Liver (tissue), 9 donors: Measurements from ENCODE around the gene AGBL4. TPM values are rescaled to one million over a fixed set of nuclear protein-coding genes. Genes with fewer than 3 reads are reported as not detected.

Experiments
- DNase-seq: peaks from one replicate; pipeline ENCODE4 v3.0.0-alpha.2; 2017; ENCODE audit warnings: low spot score
- H3K27ac ChIP-seq, 2 donors: one replicate each; pipeline ENCODE4 v1.7.0; 2013; ENCODE audit warnings: inconsistent platforms in 2 of 2, low read length in 2 of 2, control low read depth in 1 of 2, low read depth in 1 of 2, mild to moderate bottlenecking in 1 of 2
- H3K27me3 ChIP-seq, 4 donors: one replicate each; pipeline versions ENCODE4 v1.6.1 to v1.7.0; 2013; ENCODE audit warnings: low read length in 3 of 4, inconsistent platforms in 1 of 4, mild to moderate bottlenecking in 1 of 4, moderate library complexity in 1 of 4; ENCODE audit not compliant: control insufficient read depth in 4 of 4, insufficient read depth in 4 of 4
- H3K36me3 ChIP-seq, 4 donors: one replicate each; pipeline versions ENCODE4 v1.6.1 to v1.7.0; 2013; ENCODE audit warnings: low read length in 3 of 4, mild to moderate bottlenecking in 3 of 4, low read depth in 1 of 4, moderate library complexity in 1 of 4; ENCODE audit not compliant: control insufficient read depth in 4 of 4, insufficient read depth in 3 of 4
- H3K4me1 ChIP-seq, 4 donors: one replicate each; pipeline versions ENCODE4 v1.6.1 to v1.7.0; 2013; ENCODE audit warnings: low read length in 3 of 4, mild to moderate bottlenecking in 3 of 4, moderate library complexity in 1 of 4; ENCODE audit not compliant: control insufficient read depth in 4 of 4, insufficient read depth in 4 of 4
- H3K4me3 ChIP-seq, 3 donors: one replicate each; pipeline versions ENCODE4 v1.6.1 to v1.7.0; 2013; ENCODE audit warnings: low read length in 3 of 3, control low read depth in 1 of 3, low read depth in 1 of 3, mild to moderate bottlenecking in 1 of 3
- H3K9ac ChIP-seq, 2 donors: one replicate each; pipeline ENCODE4 v1.7.0; 2013; ENCODE audit warnings: low read length in 2 of 2, mild to moderate bottlenecking in 2 of 2, moderate library complexity in 2 of 2, control low read depth in 1 of 2, low read depth in 1 of 2
- H3K9me3 ChIP-seq, 4 donors: one replicate each; pipeline versions ENCODE4 v1.6.1 to v1.7.0; 2013; ENCODE audit warnings: low read length in 3 of 4; ENCODE audit not compliant: control insufficient read depth in 4 of 4
- EGR1 ChIP-seq, 2 donors: IDR thresholded peaks; 2 replicates each; pipeline ENCODE4 v1.6.1; 2016 to 2018; ENCODE audit warnings: antibody characterized with exemption in 2 of 2, low read depth in 2 of 2
- HNF4A ChIP-seq, 2 donors: conservative IDR thresholded peaks; 2 replicates each; pipeline ENCODE4 v1.6.1; 2016; ENCODE audit warnings: antibody characterized with exemption in 2 of 2, mild to moderate bottlenecking in 2 of 2
- NR2F2 ChIP-seq: IDR thresholded peaks from 2 replicates; pipeline ENCODE4 v1.6.1; 2016; ENCODE audit warnings: antibody characterized with exemption
- RAD21 ChIP-seq, 2 donors: IDR thresholded peaks; 2 replicates each; pipeline ENCODE4 v1.6.1; 2016; ENCODE audit warnings: antibody characterized with exemption in 2 of 2, mild to moderate bottlenecking in 2 of 2
- TAF1 ChIP-seq: conservative IDR thresholded peaks from 2 replicates; pipeline ENCODE4 v1.6.1; 2016; ENCODE audit warnings: antibody characterized with exemption, mild to moderate bottlenecking
- WGBS: extraction: QIAGEN DNeasy Blood & Tissue Kit; methylation state at CpG from one replicate; pipeline ENCODE4 v1.1.7; 2013; 5-methylcytosine and 5-hydroxymethylcytosine counted together
- polyA plus RNA-seq, 2 donors: library from polyadenylated mRNA; stranded (reverse) in 1 of 2; unstranded in 1 of 2; fragments of 200-250 nt in 1 of 2; fragments of >200 nt in 1 of 2; fragmentation: Nextera tagmentation in 1 of 2; extraction: Ambion mirVana in 1 of 2; gene quantifications; one replicate each; pipeline versions ENCODE4 v1.2.1 to v1.2.3, GENCODE V29; 2013 to 2015
- total RNA-seq, 2 donors: library from RNA; depleted of rRNA; stranded (reverse); fragments of >200 nt; gene quantifications; one replicate each; pipeline ENCODE4 v1.2.3, GENCODE V29; 2014
- TF ChIP-seq, protein P1 (sequence below): IDR thresholded peaks from 2 replicates; pipeline ENCODE4 v1.6.1; 2016; ENCODE audit warnings: antibody characterized with exemption
- TF ChIP-seq, protein P2 (sequence below): IDR thresholded peaks from 2 replicates; pipeline ENCODE4 v1.6.1; 2016; ENCODE audit warnings: antibody characterized with exemption, mild to moderate bottlenecking
- TF ChIP-seq, protein P3 (sequence below): fragments of 150-350 bp; IDR thresholded peaks from 2 replicates; pipeline ENCODE4 v1.5.1; 2017; ENCODE audit warnings: improper control_type of control experiment, low read depth, low read length; ENCODE audit not compliant: missing input control
- donor health status: healthy.
- donor health status: healthy.
- donor health status: healthy.
- donor health status: healthy.
- donor health status: healthy.

Gene AGBL4
- total and polyA plus RNA-seq, 4 donors: 0.75 to 0.76 TPM; not detected in 2

DNA sequence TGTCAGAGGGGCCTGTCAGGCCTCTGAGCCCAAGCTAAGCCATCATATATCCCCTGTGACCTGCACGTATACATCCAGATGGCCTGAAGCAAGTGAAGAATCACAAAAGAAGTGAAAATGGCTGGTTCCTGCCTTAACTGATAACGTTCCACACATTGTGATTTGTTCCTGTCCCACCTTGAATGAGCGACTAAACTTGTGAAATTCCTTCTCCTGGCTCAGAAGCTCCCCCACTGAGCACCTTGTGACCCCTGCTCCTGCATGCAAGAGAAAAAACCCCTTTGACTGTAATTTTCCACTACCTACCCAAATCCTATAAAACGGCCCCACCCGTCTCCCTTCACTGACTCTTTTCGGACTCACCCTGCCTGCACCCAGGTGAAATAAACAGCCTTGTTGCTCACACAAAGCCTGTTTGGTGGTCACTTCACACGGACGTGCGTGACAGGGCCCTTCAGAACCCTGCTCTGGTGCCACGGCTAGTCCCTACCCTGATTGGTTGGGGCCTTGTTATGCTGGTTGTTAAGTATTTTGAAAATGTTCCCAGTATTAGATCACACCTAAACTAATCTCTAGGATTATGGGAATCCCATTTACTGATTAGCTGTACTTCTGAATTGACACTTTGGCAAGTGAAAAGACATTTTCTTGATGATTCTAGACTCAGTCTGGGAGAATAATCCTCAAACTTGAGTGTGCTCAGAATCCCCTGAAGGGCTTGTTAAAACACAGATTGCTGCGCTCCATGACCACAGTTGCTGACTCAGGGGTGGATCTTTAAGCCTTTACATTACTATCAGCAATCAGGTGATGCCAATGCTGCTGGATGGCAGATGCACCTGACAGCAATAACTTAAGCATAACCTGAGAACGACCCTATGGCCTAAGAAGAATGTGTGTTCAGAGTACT, 1523.0 kb downstream of the AGBL4 start:
- Histone ChIP-seq H3K27ac (no peak overlapping the region), H3K27me3 (no peaks in the 10 kb centered on the region), H3K9me3 (no peaks in the 10 kb centered on the region), H3K4me1 (peaks cover 0 to 5% (median 0%) of the 10 kb centered on the region in 4 donors), H3K9ac (no peak overlapping the region), H3K4me3 (no peak overlapping the region), H3K36me3 (no peaks in the 10 kb centered on the region)
- 65% methylated on average over 12 of the region's 12 CpGs for WGBS
- no peak for DNase-seq
- TF ChIP-seq RAD21 (IDR thresholded peaks at IDR 0.05) (no peak), TAF1 (no peak), EGR1 (IDR thresholded peaks at IDR 0.05; ENCODE audit: low read depth in 2 of 2) (no peak), NR2F2 (no peak)
- TF ChIP-seq, protein P1, sequence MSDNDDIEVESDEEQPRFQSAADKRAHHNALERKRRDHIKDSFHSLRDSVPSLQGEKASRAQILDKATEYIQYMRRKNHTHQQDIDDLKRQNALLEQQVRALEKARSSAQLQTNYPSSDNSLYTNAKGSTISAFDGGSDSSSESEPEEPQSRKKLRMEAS: no peak

DNA sequence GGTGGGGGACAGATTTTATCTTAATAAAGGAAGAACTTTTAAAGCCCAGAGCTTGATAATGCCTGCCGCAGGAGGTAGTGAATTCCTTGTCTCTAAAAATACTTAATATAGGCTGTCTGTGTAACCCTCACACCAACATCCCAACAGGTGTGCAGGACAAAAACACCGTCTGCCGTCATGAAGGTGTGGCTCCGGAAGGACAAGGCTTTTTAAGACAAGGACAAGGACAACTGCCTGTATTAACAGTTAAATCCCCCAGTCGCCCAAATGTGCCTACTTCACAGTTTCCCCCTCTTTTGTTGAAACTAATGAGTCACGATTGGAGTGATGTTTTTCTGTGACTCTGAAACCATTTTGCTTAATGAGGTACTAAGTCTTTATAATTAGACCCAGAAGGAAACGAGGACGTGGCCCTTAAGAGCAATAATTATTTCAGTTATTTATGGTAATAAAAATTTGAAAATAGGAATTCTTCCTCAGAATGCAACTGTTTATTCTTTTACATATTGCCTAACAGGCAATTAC, 1524.5 kb downstream of the AGBL4 start:
- Histone ChIP-seq H3K36me3 (no peaks in the 10 kb centered on the region), H3K4me3 (no peak overlapping the region), H3K9ac (no peak overlapping the region), H3K4me1 (peaks cover 0 to 5% (median 0%) of the 10 kb centered on the region in 4 donors), H3K27ac (no peak overlapping the region), H3K9me3 (no peaks in the 10 kb centered on the region), H3K27me3 (no peaks in the 10 kb centered on the region)
- no peak for DNase-seq
- TF ChIP-seq, protein P2, sequence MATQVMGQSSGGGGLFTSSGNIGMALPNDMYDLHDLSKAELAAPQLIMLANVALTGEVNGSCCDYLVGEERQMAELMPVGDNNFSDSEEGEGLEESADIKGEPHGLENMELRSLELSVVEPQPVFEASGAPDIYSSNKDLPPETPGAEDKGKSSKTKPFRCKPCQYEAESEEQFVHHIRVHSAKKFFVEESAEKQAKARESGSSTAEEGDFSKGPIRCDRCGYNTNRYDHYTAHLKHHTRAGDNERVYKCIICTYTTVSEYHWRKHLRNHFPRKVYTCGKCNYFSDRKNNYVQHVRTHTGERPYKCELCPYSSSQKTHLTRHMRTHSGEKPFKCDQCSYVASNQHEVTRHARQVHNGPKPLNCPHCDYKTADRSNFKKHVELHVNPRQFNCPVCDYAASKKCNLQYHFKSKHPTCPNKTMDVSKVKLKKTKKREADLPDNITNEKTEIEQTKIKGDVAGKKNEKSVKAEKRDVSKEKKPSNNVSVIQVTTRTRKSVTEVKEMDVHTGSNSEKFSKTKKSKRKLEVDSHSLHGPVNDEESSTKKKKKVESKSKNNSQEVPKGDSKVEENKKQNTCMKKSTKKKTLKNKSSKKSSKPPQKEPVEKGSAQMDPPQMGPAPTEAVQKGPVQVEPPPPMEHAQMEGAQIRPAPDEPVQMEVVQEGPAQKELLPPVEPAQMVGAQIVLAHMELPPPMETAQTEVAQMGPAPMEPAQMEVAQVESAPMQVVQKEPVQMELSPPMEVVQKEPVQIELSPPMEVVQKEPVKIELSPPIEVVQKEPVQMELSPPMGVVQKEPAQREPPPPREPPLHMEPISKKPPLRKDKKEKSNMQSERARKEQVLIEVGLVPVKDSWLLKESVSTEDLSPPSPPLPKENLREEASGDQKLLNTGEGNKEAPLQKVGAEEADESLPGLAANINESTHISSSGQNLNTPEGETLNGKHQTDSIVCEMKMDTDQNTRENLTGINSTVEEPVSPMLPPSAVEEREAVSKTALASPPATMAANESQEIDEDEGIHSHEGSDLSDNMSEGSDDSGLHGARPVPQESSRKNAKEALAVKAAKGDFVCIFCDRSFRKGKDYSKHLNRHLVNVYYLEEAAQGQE: no peak
- 79% methylated on average over 8 of the region's 8 CpGs for WGBS

DNA sequence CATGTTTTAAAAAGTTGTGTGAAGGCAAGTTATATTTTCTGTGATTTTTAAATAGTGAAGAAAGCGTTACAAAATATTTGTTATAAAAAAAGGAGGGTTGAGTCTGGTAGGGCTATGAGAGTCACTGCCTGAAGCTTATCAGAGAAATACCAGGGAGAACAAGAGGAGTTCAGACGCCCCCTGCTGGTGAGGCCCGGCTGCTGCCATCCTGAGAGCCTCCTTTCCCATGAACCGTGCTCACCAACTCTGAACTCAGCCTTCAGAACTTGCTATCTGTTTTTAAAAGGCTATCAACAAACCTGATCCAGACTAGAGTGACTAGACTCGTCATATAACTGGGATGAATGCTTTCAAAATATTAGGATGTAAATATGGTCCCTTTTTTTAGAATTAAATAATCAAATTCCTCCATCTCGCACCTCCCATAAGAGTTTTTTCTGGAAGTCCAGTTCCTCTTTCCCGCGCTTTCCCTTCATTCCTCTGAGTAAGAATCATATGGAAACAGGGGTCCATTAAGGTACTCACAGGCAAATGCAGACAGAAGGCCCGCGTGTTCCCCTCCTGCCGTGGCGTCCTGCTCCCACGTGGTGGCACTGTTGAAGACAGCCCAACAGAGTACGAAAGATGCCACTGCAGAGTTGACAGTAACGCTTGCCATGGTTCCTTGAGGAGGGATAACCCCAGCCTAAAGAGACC, 1525.5 kb downstream of the AGBL4 start:
- no peak overlapping the region for H3K27ac ChIP-seq
- no peak overlapping the region for H3K4me3 ChIP-seq
- TF ChIP-seq RAD21 (IDR thresholded peaks at IDR 0.05): peak; percentile 81 to 84
- no peak for TF ChIP-seq HNF4A (conservative IDR thresholded peaks at IDR 0.05)
- TF ChIP-seq, protein P3, sequence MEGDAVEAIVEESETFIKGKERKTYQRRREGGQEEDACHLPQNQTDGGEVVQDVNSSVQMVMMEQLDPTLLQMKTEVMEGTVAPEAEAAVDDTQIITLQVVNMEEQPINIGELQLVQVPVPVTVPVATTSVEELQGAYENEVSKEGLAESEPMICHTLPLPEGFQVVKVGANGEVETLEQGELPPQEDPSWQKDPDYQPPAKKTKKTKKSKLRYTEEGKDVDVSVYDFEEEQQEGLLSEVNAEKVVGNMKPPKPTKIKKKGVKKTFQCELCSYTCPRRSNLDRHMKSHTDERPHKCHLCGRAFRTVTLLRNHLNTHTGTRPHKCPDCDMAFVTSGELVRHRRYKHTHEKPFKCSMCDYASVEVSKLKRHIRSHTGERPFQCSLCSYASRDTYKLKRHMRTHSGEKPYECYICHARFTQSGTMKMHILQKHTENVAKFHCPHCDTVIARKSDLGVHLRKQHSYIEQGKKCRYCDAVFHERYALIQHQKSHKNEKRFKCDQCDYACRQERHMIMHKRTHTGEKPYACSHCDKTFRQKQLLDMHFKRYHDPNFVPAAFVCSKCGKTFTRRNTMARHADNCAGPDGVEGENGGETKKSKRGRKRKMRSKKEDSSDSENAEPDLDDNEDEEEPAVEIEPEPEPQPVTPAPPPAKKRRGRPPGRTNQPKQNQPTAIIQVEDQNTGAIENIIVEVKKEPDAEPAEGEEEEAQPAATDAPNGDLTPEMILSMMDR: peak; percentile 93
- no peaks in the 10 kb centered on the region for H3K9me3 ChIP-seq
- 19% methylated on average over 15 of the region's 15 CpGs for whole genome bisulfite sequencing
- peaks cover 0 to 5% (median 1%) of the 10 kb centered on the region in 4 donors for H3K4me1 ChIP-seq
- peak; percentile 83 for DNase-seq
- no peaks in the 10 kb centered on the region for H3K27me3 ChIP-seq
- no peaks in the 10 kb centered on the region for H3K36me3 ChIP-seq
- no peak overlapping the region for H3K9ac ChIP-seq
